KMS-11 (cell line): ENCODE results near the gene DYNLL1.

Experiments used
- H2AFZ ChIP-seq: fragments of 200-600 bp; sonication (generic); 2 replicates; pipeline ENCODE4 v1.6.1; 2016; ENCODE audit warnings: antibody characterized with exemption, mixed run types, low read depth
- H3K27ac ChIP-seq: fragments of 200-600 bp; sonication (generic); 2 replicates; pipeline ENCODE4 v1.6.1; 2016; ENCODE audit warnings: mild to moderate bottlenecking, mixed run types
- H3K27me3 ChIP-seq: fragments of 200-600 bp; sonication (generic); 2 replicates; pipeline ENCODE4 v1.6.1; 2017; ENCODE audit warnings: mild to moderate bottlenecking, low read depth, mixed run types, moderate library complexity; ENCODE audit not compliant: insufficient read depth
- H3K36me3 ChIP-seq: fragments of 200-600 bp; sonication (generic); 2 replicates; pipeline ENCODE4 v1.6.1; 2017; ENCODE audit warnings: mild to moderate bottlenecking, mixed run types; ENCODE audit not compliant: insufficient read depth
- H3K4me1 ChIP-seq: fragments of 200-600 bp; sonication (generic); 2 replicates; pipeline ENCODE4 v1.6.1; 2016; ENCODE audit warnings: mild to moderate bottlenecking, low read depth, mixed run types; ENCODE audit not compliant: poor library complexity, severe bottlenecking
- H3K4me2 ChIP-seq: fragments of 200-600 bp; sonication (generic); 2 replicates; pipeline ENCODE4 v1.7.0; 2016; ENCODE audit warnings: mild to moderate bottlenecking, mixed run types
- H3K4me3 ChIP-seq: fragments of 200-600 bp; sonication (generic); IDR thresholded peaks from 2 replicates; pipeline ENCODE4 v1.6.1; 2017; ENCODE audit warnings: low read depth, low read length, mixed read lengths; ENCODE audit not compliant: insufficient read depth
- H3K79me2 ChIP-seq: fragments of 200-600 bp; sonication (generic); 2 replicates; pipeline ENCODE4 v1.6.1; 2016; ENCODE audit warnings: low read depth, mixed run types; ENCODE audit not compliant: insufficient read depth
- H3K9ac ChIP-seq: fragments of 200-600 bp; sonication (generic); 2 replicates; pipeline ENCODE4 v1.6.1; 2016; ENCODE audit warnings: mild to moderate bottlenecking, mixed run types
- H4K20me1 ChIP-seq: fragments of 200-600 bp; sonication (generic); 2 replicates; pipeline ENCODE4 v1.6.1; 2016; ENCODE audit warnings: mild to moderate bottlenecking, mixed run types; ENCODE audit not compliant: insufficient read depth
- CTCF ChIP-seq: fragments of 200-600 bp; sonication (generic); conservative IDR thresholded peaks from 2 replicates; pipeline ENCODE4 v1.6.1; 2017; ENCODE audit warnings: low read depth, mild to moderate bottlenecking, antibody characterized with exemption, low read length, moderate library complexity, mixed read lengths

Gene DYNLL1

GRCh38 chr12:120496413-120497340 lies 764 bp downstream of the DYNLL1 start:
- no peak for TF ChIP-seq CTCF
- Histone ChIP-seq H3K9ac (peak overlapping the region; percentile 59), H3K79me2 (peaks cover 34% of the 10 kb centered on the region), H3K36me3 (no peaks in the 10 kb centered on the region), H3K4me1 (peaks cover 15% of the 10 kb centered on the region), H3K4me3 (no peak overlapping the region), H2AFZ (no peak overlapping the region), H3K4me2 (peak overlapping the region; percentile 94), H3K27ac (peak overlapping the region; percentile 42), H3K27me3 (no peaks in the 10 kb centered on the region), H4K20me1 (no peaks in the 10 kb centered on the region)

GRCh38 chr12:120497524-120498150 lies 1.7 kb downstream of the DYNLL1 start:
- H3K79me2 ChIP-seq = peaks cover 34% of the 10 kb centered on the region
- H2AFZ ChIP-seq = no peak overlapping the region
- TF ChIP-seq CTCF = no peak
- H3K36me3 ChIP-seq = no peaks in the 10 kb centered on the region
- no peaks in the 10 kb centered on the region for H3K27me3 ChIP-seq
- H3K4me2 ChIP-seq = peak overlapping the region; percentile 94
- H3K27ac ChIP-seq = no peak overlapping the region
- H3K9ac ChIP-seq = peak overlapping the region; percentile 59; the same call in 1 of the 2 replicates
- no peak overlapping the region for H3K4me3 ChIP-seq
- H4K20me1 ChIP-seq = no peaks in the 10 kb centered on the region
- H3K4me1 ChIP-seq = peaks cover 15% of the 10 kb centered on the region

GRCh38 chr12:120498870-120499515 lies 3.1 kb downstream of the DYNLL1 start:
- Histone ChIP-seq H3K79me2 (peaks cover 34% of the 10 kb centered on the region), H3K27me3 (no peaks in the 10 kb centered on the region), H3K9ac (no peak overlapping the region), H3K4me1 (peaks cover 15% of the 10 kb centered on the region), H3K4me3 (no peak overlapping the region), H3K36me3 (no peaks in the 10 kb centered on the region), H2AFZ (no peak overlapping the region), H3K27ac (no peak overlapping the region), H4K20me1 (no peaks in the 10 kb centered on the region), H3K4me2 (no peak overlapping the region)
- TF ChIP-seq CTCF = no peak

- Histone ChIP-seq H2AFZ (no peak overlapping the region), H3K36me3 (no peaks in the 10 kb centered on the region), H3K4me3 (no peak overlapping the region), H3K4me2 (no peak overlapping the region), H3K27ac (no peak overlapping the region), H3K79me2 (peaks cover 25% of the 10 kb centered on the region), H3K9ac (no peak overlapping the region), H3K27me3 (no peaks in the 10 kb centered on the region), H3K4me1 (peaks cover 9% of the 10 kb centered on the region), H4K20me1 (no peaks in the 10 kb centered on the region)
- no peak for TF ChIP-seq CTCF
Observed at GRCh38 chr12:120500581-120500980, 4.7 kb downstream of the DYNLL1 start.
